AG20443 (cell line): ENCODE results near the gene TREML2.
"Not testable (repeated sequence)": the region's sequence is repeated elsewhere in the genome, so short reads cannot be mapped to it uniquely, and the experiment has no call there.

Experiments
- DNase-seq: peaks from one replicate; pipeline ENCODE4 v3.0.0; 2012; ENCODE audit warnings: low spot score, mixed read lengths

TREML2 gene, protein sequence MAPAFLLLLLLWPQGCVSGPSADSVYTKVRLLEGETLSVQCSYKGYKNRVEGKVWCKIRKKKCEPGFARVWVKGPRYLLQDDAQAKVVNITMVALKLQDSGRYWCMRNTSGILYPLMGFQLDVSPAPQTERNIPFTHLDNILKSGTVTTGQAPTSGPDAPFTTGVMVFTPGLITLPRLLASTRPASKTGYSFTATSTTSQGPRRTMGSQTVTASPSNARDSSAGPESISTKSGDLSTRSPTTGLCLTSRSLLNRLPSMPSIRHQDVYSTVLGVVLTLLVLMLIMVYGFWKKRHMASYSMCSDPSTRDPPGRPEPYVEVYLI

DNA sequence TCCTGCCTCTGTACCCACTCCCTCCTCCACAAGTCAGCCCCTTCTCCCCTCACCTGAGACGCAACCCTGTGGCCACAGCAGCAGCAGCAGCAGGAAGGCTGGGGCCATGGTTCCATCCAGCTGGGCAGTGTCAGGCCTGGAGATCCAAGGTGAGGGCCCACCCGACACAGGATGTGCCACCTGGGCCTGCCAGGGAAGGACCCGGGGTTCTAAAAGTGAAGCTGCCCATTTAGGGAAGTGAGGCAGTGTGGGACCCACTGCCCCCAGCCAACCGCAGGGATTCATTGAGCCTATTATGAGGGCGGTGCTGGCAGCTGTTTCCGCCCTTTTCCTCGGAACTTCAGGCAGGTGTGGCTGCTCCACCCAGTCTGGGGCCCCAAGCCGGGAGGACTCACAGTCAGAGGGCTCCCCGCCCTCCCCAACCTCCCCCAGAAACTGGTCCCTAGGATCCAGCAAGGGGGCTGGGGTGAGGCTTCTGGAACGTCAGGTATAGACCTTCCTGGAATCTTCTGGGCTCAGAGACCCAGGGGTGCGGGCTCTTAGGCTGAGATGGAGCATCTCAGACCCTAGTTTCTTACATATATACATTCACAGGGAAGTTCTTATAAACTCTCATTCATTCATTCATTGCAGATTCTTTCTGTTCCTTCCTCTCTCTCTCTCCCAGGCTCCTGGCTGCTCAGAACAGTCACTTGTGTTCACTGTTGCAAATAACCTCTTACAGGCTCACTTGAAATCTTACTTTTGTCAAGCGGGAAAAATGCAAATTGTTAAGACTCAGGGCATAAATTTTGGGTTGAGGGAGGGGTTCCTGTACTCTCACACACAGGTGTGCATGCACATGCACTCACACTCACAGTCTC lies at the start of gene TREML2:
TSS of gene TREML2 (minus strand) at position 249 of the 863 bp plus-strand sequence. CDS start at position 108, 141 bp downstream.
- DNase-seq, result no peak

DNA sequence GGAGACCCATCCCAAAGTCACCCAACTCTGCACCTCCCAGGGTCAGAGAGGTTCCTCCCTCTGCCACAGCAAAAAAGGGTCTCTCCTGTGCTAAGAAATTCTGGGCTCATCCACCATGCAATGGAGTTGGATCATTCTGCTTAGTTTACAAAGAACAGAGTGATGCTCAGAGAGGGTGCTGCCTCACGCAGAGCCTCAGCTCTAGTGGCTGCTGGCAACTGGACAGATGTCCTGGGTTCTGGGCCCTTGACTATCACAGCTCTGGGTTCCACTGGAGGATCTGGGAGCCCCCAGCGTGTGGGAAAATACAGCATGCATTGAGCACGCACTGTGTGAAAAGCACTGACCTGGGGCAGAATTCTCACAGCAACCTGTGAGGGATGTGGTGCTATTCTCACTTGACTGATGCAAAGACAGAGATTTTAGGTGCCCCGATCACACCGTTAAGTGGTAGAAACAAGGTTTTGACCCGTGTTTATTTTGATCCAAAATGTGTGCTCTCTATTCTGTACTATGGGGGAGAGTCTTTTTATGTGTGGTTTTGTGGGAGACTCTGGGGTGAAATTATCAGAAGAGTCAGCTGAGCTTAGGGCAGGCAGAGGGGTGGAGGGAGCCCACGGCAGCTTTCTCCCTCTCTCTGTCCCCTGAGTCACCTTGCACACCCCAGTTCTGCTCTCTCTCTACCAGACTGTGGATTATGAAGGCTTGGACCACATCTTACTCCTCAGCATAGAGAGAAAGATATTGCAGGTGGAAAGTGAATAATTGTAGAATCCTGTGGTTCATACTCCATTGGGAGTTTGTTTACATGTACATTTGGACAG lies 47.1 kb upstream of the TREML2 start:
- DNase-seq, result no peak

DNA sequence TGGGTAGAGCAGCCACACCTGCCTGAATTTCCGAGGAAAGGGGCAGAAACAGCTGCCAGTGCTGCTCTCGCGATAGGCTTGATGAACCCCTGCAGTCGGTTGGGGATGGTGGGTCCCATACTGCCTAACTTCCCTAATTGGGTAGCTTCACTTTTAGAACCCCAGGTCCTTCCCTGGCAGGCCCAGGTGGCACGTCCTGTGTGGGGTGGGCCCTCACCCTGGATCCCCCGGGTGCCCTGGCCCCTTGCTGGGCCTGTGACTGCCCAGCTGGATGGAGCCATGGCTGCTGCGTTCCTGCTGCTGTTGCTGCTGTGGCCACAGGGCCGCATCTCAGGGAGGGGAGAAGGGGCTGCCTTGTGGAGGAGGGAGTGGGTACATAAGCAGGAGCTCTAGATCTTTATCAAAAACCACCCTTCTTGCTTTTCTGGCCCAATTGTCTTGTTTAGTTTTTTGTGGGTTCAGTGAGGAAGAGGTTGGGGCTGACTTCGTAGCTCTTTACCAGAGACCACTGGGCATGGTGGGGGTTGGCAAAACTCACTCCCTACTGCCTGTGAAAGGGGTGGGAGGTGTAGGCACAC lies 46.4 kb upstream of the TREML2 start:
- no peak for DNase-seq

DNA sequence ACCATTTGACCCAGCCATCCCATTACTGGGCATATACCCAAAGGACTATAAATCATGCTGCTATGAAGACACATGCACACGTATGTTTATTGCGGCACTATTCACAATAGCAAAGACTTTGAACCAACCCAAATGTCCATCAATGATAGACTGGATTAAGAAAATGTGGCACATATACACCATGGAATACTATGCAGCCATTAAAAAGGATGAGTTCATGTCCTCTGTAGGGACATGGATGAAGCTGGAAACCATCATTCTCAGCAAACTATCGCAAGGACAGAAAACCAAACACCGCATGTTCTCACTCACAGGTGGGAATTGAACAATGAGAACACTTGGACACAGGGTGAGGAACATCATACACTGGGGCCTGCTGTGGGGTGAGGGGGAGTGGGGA lies 45.6 kb upstream of the TREML2 start:
- not testable (repeated sequence) for DNase-seq

DNA sequence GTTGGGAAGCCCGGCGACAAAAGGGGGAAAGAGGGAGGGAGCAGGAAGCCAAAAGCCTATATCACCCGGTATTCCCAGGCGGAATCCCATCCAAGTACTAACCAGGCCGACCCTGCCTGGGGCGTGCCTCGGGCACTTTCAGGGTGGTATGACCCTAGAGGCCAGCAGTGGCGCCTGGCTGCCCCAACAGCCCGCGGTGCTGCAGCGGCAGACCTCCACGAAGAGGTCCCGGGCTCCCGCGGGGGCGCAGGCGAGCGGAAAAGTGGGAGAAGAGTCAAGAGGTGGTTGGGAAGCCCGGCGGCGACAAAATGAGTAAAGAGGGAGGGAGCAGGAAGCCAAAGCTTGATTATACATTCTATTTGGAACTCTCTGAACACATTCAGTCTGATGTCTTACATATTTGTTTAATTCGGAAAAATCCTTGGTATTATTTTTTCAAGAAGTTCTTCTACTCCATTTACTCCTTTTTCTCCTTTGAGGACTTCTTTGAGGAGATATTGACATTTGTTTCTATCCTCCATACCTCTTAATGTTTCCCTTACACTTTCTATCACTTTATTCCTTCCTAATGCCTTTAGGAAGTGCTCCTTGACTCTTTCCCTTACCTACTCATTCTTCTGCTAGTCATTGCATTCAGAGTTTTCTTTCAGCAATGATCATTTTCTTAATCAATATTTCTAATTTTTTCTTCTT lies 38.7 kb upstream of the TREML2 start:
- DNase-seq, result no peak

DNA sequence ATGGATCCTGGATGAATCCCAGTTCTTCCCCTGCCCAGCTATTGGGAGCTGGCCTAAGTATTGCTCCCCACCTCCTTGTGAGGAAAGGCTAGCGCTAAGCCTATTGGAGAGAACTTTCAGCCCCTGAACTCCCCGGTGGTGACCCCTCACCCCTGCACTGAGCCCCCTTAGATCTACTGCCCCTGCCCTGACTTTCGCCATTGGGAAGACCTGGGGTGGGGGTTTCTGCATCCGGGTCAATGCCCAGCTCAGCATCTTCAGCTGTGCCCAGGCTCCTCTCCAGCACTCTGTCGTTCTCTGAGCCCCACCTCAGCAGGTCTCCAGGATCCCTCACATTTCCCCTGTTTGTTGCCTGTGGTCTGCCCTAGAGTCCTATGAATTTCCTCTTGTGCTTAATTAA lies 36.2 kb upstream of the TREML2 start:
- DNase-seq, result no peak

DNA sequence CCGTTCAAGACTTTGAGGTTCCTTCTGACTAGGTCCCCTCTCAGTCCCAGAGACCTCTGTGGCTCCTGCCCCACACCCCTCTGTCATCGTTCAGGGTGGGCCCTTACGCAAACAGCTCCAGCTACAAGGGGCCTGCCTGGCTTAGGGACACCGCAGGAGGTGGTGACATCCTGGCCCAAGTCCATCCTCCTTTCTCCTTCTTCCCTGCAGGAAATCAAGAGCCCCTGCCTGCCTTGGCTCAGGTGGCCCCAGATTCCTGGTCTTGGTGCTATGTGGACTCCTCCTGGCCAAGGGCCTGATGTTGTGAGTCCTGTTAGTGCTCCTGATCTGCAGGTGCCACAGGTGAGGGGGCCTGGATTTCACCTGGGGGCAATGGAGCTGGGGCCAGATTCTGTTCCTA lies 35.3 kb upstream of the TREML2 start:
- DNase-seq, result no peak

DNA sequence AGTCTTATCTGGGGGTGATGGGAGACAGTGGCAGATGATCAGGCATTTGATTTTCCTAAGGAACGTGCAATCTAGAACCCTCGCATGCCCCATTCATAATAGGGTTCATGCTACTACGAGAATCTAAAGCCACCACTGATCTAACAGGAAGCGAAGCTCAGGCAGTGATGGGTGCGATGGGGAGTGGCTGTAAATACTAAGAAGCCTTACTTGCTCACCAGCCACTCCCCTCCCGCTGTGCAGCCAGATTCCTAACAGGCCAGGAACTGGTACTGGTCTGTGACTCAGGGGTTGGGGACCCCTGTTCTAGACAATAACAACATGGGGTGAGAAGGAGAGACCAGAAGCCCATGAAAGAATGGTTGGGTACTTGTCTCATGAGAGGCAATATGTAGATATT lies 31.7 kb upstream of the TREML2 start:
- no peak for DNase-seq

DNA sequence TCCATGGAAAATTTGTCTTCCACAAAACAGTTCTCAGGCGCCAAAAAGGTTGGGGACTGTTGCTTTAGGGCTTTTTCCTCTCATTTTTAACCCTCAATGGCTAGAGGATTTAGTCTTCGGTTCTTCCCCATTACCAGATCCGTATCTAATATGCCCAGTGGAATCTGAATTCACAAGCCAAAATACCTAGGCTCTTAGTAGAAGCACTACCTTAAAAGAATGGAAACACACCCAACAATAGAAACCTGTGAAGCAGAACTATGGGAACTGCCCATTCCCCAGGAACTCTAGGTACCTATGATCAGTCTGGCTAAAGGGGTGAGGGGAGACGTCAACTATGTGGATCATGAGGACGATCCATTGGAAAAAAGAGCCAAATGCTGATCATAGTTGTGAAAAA lies 30.3 kb upstream of the TREML2 start:
- DNase-seq, result no peak

DNA sequence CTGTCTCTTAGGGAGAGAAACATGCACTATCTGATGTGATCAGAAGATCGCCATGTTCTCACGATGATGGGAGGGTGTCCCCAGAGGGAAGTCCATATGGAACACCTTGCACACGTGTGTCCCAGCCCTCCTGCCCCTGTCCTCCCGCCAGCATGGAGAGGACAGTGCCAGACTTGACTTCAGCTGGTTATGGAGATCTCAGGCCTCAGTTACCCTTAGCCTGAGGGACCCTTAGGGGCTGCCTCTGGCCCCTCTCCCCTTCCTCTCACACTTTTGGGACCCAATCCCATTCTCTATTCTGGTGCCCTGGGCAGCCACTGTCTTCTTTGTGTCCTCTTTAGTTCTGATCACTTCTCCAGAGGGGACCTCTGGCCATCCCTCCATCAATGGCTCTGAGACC lies 28.8 kb upstream of the TREML2 start:
- DNase-seq, result no peak

DNA sequence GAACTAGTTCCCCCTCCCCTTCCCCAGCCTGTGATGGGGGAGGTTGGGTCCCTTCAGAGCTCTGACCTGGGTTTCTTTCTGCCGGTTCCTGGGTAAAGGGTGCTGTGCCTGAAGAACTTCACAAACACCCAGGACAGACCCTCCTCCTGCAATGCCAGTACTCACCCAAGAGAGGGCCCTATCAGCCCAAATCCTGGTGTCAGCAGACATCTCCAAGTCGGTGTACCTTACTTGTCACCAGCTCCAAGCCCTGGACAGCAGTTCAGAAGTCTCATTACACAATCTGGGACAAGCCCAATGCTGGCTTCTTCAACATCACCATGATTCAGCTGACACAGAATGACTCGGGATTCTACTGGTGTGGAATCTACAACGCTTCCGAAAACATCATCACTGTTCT lies 27.7 kb upstream of the TREML2 start:
- no peak for DNase-seq

DNA sequence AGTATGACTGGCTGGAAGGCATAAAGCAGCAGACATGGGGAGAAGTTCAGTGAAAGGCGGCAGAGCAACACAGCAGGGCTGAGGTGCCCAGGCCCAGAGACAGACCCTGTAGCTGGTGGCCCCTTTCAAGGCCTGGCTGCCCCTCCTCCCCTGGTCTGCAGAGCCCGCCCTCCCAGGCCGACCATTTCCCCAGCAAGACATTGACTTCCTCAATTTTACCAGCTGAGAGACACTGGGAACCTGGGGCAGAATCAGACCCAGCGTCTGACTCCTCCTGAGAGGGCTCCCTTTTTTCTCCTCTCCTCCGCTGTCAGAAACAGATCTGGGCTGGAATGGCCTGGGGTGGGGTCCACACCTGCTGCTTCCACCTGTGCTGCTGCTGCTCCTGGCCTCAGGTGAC lies 27.1 kb upstream of the TREML2 start, which contains the start of gene TREML4:
TSS of gene TREML4 (plus strand) at position 254 of the 400 bp plus-strand sequence. CDS start at position 333, 79 bp downstream.
- no peak for DNase-seq

DNA sequence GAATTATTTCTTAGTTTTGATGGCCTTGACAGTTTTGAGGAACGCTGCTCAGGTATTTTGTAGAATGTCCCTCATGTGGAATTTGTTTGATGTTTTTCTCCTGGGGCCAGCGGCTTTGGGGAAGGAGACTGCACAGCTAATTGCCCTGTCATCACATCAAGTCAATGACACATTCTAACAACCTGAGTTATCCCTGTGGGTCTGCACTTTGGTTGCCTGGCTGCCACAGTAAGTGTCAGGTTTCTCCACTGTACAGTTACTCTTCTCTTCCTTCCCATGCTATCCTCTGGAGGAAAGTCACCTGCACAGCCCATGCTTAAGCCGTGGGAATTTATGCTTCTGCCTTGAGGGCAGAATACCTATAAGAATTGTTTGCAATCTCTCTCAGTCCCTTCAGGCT lies 25.8 kb upstream of the TREML2 start:
- no peak for DNase-seq

DNA sequence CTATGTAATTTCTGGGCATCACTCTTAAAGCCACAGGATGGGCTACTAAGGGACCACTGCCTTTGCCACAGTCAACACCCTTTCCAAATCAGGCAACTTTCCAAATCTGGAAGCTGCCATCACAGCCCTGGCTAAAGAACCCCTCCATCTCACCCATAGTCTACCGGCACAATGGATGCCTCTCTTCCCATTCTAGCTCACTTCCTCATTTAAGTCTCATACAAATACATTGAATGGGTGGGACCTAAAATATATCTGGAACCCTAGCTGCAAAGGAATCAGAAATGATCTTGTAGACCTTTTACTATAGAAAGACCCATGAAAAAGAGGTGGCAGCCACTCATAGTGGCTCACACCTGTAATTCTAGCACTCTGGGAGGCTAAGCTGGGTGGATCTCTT lies 23.9 kb upstream of the TREML2 start:
- DNase-seq, result no peak

DNA sequence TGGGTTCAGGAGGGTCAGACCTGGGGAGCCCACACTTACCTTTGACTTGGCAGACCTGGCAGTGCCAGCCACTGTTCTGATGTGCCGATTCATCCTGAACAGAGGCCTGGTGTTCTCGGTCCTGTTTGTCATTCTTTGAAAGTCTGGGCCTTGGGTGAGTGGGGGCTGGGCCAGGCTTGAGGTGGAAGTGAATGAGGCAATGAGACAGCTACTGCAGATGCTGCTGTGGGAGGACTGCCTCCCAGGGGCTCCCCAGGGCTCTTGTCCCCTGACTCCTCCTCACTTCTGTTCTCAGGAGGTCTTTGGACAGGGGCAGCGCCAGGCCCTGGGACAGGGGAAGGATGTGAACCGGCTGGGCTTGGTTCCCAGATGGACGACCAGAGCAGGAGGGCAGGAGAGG lies 21.6 kb upstream of the TREML2 start:
- DNase-seq, result no peak

DNA sequence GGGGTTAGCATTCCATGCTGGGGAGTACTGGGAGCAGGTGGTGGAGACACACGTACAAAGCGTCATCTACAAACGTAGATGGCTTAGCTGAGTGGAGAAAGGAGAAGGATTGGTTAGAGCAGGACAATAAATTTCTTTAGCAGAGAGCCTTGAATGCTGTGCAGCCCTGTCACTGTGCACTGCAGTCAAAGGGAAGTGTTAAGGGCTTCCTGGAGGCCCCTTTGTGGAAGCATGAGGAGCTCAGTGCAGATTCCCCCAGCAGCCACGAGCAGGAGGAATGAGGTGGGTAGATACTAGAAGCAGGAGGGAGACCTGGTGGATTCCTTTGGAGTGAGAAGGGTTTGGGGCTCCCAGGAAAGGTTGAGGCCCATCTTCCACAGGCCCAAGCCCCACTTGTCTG lies 21.1 kb upstream of the TREML2 start:
- no peak for DNase-seq

DNA sequence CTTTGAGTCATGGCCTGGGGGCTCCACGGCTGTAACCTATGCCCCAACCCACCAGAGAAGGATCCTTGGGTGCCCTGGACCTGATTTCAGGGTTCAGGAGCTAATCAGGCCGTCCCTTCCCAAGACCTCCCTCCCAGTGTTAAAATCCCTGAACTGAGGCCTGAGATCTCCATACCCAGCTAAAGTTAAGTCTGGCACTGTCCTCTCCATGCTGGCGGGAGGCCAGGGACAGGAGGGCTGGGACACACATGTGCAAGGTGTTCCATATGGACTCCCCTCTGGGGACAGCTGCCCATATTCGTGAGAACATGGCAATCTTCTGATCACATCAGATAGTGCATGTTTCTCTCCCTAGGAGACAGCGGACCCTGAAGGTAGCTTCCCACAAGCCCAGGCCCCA lies 15.7 kb upstream of the TREML2 start:
- DNase-seq, result no peak

DNA sequence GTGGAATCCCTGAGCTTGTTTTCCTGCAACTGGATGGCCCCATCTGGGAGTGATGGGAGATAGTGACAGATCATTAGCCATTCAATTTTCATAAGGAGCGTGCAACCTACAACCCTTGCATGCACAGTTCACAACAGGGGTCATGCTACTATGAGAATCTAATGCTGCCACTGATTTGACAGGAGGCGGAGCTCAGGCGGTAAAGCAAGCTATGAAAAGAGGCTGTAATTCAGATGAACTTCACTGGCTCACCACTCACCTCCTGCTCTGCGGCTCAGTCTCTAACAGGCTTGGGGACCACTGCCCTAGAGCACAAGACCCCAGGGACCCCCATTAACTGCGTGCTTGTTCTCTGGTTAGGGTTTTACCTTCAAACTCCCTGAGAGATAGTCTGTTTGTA lies 14.8 kb upstream of the TREML2 start:
- DNase-seq, result no peak

DNA sequence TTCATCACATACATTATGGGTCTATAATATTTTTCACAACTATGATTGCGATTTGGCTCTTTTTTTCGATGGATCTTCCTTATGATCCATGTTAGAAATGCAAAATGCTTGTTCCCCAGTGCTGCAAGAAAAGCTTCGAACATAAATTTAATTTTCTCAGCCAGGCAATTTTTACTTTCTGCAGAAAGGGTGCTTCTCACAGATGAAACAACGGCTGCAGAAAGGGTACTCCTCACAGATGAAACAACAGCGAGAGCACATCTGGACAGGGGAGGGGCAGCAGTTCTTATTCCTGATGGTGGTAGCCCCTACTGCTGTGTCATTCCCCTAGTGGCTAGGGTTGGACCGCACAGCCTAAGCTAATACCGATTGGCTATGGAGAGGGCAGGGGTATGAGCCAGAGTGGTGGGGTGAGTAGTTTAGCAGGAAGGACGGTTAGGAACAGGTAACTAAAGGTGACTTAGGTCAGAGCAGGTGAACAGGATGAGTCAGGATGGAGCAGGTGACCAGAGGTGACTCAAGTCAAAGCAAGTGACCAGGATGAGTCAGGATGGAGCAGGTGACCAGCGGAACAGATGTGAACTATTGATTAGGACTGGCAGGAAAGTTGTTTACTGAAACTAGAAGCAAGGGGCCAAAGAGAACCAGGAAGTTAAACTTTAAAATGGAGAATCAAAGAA lies 13.8 kb upstream of the TREML2 start:
- no peak for DNase-seq

DNA sequence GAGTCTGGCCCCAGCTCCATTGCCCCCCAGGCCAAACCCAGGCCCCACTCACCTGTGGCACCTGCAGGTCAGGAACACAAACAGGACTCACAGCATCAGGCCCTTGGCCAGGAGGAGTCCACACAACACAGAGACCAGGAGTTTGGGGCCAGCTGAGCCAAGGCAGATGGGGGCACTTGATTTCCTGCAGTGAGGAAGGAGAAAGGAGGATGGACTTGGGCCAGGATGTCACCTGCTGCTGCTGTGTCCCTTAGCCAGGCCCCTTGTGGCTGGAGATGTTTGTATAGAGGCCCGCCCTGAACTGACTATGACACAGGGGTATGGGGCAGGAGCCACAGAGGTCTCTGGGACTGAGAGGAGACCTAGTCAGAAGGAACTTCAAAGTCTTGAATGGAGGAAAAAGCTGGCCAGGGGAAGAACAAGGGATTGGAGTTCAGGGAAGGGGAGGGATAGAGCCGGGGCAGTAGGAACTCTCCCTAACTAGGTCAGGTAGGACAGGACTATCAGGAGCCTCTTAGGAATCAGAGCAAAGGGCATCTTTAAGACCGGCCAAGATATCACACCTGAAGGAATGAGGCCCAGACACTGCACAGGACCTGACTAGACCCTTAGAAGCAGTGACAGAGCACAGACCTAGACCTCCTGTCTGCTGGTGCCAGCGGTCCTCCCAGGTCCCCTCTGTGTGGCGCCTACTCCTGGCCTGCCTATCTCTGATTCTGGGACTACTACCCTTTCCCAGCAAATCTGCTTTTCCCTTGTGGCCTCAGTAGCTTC lies 8.8 kb upstream of the TREML2 start:
- no peak for DNase-seq
